Hematopoietic multipotent progenitor cell treated with erythropoietin and hydrocortisone succinate and interleukin-3 and kit ligand, for 15 days (in vitro differentiated cells): Measurements from ENCODE around the gene LGALS7.
"Not testable (repeated sequence)": the region's sequence is repeated elsewhere in the genome, so short reads cannot be mapped to it uniquely, and the experiment has no call there.

Experiments
- DNase-seq: peaks from one replicate; pipeline ENCODE4 v3.0.0-alpha.2; 2015; ENCODE audit warnings: low spot score

Gene LGALS7

DNA sequence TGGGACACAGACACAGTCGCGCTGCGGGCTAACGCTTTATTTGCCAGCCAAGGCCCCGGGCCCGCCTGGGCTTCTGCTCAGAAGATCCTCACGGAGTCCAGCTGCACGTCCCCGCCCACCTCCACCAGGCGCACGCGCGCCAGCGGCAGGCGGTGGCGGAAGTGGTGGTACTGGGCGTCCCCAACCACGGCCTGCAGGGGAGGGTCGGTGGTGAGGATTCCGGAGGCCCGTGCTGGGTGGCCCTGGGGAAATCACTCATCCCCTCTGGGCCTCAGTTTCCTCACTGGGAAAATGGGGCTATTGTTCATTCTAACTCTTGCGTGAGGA is 2.4 kb downstream of the LGALS7 start:
- DNase-seq, result not testable (repeated sequence)

DNA sequence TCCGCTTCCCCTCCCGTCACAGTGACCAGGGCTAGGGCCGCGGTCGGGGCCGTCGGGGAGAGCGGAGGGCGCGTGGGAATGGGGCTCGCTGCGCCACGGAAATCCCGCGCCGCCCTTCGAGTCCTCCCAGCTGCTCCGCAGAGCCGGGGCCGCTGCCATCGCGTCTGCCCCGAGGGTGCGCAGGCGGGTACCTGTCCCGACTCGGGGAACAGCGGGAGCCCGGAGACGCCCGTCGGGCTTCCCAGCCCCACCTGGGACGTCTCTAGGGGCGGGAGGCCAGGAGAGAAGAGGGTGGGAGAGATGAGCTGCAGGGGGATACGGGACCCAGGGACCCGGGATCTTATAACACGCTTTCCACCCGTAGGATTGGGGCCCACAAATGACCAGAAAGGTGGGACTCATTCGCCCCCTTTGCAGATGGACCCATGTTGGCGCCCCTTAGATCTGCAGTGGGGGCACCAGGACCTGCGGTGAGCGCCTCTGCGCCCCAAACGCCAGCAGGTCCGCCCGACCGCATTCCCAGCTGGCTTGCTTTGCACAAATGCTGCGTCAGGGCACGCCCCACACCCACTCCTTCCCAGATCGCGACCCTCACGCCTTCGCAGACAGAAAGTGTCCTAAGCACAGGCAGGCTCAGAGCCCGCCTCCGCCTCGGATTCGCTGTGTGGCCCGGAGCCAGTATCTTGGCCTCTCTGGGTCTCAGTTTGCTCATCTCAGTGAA is 2.9 kb downstream of the LGALS7 start:
- DNase-seq, result not testable (repeated sequence)

DNA sequence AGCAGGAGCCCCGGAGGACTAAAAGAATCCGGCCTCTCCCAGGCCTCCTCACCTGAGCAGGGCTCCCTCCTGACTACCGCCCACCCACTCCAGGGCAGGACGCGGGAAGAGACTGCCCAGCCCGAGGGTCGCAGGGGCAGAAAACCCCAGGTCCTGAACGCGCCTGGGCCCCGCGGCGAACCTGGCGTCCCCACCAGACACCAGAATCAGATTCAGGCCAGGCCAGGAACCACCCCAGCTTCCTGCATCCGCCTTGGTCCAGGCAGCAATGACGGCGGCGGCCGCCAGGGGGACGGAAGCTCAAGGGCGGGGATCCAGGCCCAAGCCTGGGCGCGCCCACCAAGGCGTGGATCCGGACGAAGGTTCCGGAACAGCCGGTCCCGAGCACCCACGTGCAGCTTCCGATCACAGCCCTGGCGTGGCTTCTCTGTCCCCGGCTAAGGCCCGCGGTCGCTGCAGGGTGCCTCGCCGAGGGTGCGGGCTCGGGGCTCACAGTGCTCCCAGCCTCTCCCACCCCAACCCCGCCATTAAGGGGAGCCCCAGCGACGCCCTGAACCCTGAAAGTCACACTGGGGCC is 3.6 kb downstream of the LGALS7 start:
- peak; percentile 87 for DNase-seq

DNA sequence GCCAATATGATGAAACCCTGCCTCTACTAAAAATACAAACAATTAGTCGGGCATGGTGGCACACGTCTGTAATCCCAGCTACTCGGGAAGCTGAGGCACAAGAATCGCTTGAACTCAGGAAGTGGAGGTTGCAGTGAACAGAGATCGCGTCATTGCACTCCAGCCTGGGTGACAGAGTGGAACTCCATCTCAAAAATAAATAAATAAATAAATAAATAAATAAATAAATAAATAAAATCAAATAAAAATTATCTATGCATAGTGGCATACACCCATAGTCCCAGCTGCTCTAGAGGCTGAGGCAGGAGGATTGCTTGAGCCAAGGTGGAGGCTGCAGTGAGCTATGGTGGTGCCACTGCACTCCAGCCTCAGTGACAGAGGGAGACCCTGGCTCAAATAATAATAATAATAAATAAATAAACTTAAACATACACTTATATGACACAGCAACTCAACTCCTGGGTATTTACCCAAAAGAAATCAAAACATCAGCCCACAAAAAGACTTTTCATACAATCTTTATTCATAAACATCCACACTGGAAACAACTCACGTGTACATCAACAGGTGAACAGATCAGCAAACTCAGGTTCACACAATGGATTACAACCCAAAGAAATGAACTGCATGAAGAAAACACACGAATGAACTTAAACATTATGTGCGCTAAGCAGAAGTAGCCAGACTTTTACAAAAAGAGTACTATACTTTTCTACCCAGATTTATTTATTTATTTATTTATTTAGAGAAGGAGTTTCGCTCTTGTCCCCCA is 6.9 kb downstream of the LGALS7 start:
- no peak for DNase-seq

DNA sequence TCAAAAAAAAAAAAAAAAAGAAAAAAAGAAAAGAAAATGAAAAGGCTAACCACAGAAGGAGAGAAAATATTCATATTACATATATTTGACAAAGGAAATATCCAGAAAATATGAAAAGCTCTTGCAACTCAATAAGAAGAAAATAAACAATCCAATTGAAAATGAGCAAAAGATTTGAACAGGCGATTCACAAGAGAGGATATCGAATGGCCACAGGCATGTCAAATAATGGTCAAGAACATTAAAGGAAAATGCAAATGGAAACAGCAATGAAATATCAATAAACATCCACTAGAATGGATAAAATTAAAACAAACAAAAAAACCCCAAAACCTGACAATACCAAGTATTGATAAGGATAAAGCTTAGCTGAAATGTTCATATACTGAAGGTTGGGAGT is 8.1 kb downstream of the LGALS7 start:
- DNase-seq, result no peak

DNA sequence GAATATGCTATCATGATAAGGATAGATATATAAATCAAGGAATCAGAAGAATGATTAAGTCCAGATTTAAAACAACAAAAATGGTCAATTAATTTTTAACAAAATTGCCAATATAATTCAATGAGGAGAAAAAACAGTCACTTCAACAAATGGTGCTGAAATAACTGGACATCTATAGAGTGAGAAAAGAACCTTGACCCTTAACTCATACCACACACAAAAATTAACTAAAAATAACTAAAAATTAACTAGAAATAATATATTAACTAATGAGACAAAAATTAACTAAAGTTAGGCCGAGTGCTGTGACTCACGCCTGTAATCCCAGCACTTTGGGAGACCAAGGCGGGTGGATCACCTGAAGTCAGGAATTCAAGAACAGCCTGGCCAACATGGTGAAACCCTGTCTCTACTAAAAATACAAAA is 9.5 kb downstream of the LGALS7 start:
- DNase-seq, result no peak

DNA sequence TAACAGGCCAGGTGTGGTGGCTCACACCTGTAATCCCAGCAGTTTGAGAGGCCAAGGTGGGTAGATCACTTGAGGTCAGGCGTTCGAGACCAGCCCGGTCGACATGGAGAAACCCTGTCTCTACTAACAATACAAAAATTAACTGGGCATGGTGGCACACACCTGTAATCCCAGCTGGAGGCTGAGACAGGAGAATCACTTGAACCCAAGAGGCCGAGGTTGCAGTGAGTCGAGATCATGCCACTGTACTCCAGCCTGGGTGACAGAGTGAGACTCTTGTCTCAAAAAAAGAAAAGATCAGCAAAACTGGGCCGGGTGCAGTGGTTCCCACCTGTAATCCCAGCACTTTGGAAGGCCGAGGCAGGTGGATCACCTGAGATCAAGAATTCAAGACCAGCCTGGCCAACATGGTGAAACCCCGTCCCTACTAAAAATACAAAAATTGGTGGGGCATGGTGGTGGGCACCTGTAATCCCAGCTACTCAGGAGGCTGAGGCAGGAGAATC is 11.4 kb downstream of the LGALS7 start:
- not testable (repeated sequence) for DNase-seq

DNA sequence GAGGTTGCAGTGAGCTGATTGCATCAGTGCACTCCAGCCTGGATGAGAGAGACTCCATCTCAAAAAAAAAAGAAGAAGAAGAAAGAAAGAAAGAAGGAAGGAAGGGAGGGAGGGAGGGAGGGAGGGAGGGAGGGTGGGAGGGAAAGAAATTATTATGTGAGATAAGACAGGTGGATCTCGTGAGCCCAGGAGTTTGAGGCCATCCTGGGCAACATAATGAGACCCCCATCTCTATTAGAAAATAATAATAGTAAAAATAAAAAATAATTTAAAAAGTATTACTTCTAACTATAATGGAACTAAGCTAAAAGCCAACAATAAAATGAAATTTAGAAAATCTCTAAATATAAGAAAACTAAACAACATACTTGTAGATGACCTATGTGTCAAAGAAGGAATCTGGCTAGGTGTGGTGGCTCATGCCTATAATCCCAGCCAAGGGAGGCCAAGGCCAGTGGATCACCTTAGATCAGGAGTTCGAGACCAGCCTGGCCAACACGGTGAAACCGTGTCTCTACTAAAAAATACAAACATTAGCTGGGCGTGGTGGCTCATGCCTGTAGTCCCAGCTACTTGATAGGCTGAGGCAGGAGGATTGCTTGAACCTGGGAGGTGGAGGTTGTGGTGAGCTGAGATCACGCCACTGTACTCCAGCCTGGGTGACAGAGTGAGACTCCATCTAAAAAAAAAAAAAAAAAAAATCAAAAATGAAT is 12.4 kb downstream of the LGALS7 start:
- DNase-seq, result not testable (repeated sequence)

DNA sequence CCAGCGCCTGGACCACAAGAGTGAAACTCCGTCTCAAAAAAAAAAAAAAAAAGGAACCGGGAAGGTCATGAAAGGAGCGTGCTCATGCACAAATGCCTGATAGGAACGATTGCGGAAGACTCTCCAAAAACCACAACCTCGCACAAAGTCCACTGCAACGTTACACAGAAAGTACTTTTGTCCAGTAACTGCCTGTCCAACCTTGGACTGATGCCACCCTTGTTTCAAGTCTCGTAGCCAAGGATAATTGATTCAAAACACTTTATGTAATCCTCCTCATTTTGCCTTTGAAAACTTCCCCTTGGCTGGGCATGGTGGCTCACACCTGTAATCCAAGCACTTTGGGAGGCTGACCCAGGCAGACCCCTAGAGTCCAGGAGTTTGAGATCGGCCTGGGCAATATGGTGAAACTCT is 13.7 kb downstream of the LGALS7 start:
- DNase-seq, result no peak

DNA sequence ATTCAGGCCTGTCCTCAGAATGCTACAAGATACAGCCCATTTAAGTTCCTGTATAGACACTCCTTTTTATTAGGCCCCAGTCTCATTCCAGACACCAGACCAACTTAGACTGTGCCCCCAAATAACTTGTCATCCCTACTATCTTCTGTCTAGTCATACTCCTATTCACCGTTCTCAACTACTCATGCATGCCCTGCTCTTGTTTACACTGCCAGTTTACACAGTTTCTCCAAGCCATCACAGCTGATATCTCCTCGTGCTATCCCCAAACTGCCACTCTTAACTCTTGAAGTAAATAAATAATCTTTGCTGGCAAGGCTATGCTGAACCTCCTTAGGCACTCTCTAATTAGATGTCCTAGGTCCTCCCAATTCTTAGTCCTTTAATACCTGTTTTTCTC is 19.1 kb downstream of the LGALS7 start:
- DNase-seq, result not testable (repeated sequence)

DNA sequence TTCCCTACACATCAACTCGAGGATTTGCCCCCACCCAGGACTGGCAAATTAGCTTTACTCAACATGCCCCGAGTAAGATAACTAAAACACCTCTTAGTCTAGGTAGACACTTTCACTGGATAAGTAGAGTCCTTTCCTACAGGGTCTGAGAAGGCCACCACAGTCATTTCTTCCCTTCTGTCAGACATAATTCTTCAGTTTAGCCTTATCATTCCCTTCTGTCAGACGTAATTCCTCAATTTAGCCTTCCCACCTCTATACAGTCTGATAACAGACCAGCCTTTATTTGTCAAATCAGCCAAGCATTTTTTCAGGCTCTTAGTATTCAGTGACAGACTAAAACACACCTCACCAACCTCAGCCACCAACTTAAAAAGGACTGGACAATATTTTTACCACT is 19.5 kb downstream of the LGALS7 start:
- not testable (repeated sequence) for DNase-seq

DNA sequence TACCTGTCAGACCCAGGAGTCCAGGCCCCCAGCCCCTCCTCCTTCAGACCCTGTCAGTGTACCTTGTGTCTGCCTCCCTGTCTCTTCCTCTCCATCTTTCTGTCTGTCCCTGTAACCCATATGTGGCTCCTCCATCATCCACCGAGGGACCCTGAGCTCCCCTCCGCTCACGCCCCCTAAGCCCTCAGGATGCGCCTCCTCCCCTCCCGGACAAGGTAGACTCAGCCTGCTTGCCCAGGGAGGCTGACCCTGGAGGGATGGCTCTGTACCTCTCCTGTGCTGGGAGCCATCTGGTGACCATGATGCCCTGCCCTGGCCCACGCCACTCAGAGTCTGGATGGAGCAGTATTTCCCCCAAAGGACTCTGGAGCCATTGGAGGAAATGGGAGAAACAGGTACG is 28.0 kb downstream of the LGALS7 start:
- DNase-seq, result no peak

DNA sequence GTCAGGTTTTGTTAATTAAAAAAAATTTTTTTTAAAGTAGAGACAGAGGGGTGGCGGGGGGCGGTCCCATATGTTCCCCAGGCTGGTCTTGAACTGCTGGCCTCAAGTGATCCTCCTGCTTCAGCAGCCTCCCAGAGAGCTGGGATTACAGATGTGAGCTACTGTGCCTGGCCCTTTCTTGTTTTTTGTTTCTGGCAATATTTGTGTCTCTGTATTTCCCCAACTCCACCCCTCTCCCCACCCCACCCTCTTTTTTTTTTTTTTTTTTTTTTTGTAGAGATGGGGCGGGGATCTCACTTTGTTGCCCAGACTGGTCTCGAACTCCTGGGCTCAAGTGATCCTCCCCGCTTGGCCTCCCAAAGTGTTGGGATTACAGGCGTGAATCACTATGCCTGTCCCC is 28.4 kb downstream of the LGALS7 start:
- no peak for DNase-seq

DNA sequence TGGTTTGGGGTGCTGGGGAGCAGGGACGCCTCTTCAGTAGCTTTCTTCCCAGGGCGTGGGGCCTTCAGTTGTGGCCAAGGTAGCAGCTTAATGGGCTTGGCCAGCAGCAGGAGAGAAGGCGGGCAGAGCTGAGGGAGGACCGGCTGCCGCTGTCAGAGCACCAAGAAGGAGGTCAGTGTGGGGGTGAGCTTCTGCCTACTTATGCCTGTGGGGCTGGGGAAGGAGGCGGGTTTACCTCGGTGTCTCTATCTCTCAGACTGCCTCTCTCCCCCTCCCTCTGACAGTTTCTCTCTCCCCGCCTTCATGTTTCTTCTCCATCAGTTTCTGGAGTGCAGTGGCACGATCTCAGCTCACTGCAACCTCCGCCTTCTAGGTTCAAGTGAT is 29.0 kb downstream of the LGALS7 start, which contains the start of gene CAPN12:
CAPN12 (minus strand) TSS at position 177 of the 384 bp plus-strand sequence. CDS start 309 bp downstream, outside the sequence.
- no peak for DNase-seq

DNA sequence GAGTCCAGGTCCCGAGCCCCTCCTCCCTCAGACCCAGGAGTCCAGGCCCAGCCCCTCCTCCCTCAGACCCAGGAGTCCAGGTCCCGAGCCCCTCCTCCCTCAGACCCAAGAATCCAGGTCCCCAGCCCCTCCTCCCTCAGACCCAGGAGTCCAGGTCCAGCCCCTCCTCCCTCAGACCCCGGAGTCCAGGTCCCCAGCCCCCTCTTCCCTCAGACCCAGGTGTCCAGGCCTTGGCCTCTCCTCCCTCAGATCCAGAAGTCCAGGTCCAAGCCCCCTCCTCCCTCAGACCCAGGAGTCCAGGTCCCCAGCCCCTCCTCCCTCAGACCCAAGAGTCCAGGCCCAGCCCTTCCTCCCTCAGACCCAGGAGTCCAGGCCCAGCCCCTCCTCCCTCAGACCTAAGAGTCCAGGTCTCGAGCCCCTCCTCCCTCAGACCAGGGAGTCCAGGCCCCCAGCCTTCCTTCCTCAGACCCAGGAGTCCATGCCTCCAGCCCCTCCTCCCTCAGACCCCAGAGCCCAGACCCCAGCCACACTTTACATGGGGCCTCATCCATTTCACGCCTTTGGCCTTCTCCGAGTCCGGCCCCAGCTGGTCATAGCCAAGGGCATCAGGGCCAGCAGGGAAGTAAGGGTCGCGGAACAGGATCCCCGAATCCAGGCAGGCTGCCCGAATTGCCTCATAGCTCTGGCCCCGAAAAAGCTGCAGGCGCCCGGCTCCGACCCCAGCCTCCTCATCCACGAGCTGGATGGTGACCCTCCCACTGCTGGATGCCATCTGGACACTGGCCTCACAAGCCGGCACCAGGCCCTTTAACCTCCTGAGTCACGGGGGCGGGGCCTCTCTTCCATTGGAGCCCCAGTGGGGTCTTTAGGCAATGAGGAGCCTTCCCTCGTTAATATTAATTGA is 29.7 kb downstream of the LGALS7 start:
- DNase-seq, result no peak

DNA sequence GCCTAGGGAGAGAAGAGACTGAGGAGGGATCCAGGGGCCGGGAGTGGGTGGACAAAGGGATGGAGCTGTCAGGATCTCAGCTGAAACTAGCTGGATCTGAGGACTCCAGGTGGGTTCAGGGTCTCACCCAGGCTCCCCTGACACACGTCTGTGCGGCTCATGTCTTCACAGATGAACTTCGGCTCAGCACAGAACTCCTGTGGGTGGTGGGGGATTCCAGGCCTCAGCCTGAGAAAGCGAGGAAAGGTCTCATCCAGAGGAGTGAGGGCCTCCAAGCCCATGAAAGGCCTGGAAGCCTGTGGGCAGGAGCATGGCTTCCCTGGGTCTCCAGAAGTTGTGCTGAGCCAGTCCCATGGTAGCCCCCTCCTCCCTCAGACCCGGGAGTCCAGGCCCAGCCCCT is 30.4 kb downstream of the LGALS7 start:
- no peak for DNase-seq

DNA sequence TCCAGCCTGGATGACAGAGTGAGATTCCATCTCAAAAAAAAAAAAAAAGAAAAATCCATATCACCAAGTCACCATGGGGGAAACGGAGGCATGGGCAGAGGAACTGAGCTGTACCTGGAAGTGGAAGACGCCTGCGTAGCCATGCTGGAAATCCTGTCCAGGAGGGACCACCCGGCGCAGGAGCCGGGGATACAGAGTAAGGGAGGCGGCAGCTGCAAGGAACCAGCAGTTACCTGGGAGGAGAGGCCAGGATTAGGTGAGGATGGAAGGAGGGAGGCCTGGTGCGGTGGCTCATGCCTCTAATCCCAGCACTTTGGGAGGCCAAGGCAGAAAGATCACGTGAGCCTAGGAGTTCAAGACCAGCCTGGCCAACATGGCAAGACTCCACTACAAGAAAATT is 31.0 kb downstream of the LGALS7 start:
- no peak for DNase-seq

DNA sequence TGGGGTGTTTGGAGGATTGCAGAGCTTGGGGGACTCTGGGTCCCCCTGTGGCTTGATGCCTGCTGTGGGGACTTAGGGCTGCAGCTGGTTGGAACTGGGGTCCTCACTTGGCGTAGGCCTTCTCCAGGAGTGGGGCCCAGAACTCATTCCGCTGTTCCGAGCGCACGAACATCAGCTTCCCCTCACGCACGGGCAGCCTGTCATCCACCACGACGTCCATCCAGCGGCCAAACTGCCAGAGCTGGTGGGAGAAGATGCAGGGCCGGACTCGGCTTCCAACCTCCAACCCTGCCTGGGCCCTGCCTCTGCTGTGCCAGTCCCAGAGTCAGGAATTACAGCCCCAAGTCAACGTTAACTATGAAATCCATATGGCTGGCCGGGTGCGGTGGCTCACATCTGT is 31.6 kb downstream of the LGALS7 start:
- DNase-seq, result no peak

DNA sequence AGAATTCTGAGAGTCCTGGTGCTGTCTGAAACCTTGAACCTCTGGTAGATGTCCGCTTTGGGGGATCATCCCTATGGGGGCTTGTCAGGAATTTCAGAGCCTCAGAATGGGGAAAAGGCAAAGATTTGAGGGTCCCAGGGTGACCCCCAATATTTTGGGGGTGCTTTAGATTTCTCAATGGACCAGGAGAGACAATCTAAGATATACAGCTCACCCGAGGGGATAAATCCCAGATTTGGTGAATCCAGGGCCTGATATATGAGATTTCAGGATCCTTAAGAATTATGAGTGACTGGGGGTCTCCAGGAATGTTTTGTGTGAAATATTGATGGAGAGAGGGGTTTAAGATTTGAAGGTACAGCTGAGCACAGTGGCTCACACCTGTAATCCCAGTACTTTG is 32.4 kb downstream of the LGALS7 start:
- no peak for DNase-seq

DNA sequence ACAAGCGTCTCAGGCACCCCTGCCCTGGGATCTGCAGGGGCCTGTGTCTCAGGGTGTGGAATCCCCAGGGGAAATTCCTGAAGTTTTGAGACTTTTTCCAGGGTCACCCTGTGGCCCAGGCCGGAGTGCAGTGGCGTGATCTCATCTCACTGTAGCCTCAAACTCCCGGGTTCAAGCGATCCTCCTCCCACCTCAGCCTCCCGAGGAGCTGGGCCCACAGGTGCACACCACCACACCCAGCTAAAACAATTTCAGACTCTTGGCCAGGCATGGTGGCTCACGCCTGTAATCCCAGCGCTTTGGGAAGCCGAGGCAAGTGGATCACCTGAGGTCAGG is 33.1 kb downstream of the LGALS7 start:
- DNase-seq, result no peak

DNA sequence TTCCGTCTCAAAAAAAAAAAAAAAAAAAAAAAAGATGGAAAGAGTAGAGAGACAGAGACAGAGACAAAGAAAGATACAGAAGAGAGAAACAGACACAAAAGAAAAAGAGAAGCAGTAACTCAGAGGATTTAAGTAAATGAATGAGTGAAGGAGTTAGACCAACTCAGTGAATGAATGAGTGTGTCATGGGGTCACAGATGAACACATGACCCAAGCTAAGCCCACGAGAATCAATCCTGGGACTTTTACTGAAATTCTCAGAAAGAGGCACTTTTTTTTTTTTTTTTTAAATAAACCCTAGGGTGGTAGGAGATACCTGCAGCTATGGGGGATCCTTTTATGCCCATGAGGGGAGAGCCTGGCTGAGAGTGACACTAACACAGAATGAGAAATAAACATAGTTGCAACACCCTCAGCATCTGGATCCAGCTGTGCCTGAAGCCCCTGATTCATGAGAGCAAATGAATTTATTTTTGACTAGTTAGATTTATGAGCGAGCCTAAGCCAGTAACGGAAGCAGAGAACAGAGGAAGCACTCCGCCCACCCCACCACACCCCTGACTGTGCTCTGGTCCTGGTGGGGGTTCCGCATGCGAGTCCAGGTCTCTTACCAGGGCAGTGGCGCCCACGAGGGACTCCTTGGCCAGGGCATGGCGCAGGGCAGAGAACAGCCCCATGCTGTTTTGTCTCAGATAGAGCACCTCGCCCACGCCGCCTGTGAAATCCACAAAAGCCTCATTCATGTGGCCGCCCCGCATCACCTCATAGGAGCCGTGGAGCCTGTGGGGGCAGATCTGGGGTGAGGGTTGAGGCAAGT is 33.7 kb downstream of the LGALS7 start:
- DNase-seq, result no peak
